ENCODE results near the gene RBM48.

Gene RBM48

DNA sequence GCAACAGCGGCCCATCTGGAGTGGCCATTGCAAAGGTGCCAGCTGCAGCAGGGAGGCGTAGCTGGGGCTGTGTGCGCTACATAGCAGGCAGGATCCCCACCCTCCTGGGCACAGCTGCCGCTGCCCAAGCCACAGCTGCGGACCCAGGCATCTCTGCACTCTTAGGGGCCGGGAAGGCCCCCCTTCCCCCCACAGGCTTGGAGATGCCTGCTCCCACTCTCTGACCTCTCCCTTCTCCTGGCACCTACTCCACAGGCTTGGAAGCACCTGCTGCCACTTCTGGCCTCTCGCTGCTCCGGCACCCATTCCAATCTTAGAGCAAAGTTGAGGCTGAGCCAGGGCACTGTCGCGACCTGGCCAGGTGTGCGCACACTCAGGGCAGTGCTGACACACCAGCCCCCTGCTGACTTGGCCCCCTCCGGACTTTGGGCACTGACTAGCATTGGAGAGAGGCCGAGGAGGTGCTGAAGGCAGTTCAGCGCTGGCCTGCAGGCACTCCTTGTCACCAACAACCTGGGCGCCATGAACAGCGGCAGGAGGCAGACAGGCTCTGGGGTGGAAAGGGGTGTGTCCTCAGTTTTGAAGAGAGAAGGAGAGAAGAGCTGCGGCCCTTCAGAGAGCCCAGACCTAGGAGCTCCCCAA is 18.4 kb downstream of the RBM48 start:
- DNase-seq, result no peak

- DNase-seq, result no peak
These were observed 19.0 kb downstream of the RBM48 start for GRCh38 chr7:92547579-92547978.

- DNase-seq, result no peak
These were observed 21.6 kb downstream of the RBM48 start for GRCh38 chr7:92550194-92550593.

DNA sequence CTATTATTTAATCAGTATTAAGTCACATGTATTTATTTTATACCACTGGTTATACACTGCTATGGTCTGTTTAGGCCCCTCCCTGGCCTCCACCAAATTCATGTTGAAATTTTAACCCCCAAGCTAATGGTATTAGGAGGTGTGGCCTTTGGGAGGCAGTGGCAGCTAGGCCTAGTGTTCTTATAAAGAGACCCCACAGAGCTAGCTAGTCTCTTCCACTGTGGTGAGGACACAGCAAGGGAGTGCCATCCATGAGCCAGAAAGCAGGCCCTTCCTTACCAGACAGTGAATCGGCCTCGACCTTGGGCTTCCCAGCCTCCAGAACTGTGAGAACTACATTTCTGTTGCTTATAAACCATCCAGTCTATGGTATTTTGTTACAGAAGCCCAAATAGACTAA is 28.7 kb downstream of the RBM48 start:
- no peak for DNase-seq

DNA sequence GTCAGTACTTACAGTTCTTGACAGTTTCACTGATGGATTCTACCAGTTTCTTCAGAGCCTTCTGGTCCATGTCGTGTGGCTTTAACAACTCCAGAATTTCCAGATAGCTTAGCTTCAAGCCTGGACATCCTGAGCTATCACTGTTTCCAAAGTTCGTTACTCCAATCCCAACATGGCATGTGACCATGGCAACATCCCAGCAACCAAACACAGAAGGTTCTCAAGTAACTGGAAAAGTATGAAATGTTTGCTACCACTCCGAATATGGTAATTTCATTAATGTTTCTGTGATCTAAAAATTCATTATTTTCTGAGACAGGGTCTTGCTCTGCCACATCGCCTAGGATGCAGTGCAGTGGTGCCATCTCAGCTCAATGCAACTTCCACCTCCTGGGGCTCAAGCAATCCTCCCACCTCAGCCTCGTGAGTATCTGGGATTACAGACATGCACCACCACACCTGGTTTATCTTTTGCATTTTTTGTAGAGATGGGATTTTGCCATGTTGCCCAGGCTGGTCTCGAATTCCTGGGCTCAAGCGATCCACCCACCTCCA is 29.3 kb downstream of the RBM48 start:
- no peak for DNase-seq

DNA sequence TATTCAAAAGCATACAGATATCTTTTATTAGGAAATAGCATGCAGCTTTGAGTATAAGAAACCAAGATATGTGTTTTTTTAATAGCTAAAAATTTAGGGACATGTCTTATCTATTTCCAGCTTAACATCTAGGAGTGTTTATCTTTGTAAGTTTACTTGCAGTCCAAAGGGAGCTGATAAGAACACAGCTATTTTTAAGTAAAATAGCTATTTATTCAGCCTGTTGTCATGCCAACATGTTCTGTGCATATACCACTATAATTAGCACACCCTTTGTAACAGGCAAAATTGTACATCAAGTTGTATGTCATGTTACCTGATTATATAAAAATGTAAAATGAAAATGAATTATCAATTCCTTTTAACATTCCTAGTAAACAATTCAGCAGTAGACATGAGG is 32.0 kb downstream of the RBM48 start:
- no peak for DNase-seq

DNA sequence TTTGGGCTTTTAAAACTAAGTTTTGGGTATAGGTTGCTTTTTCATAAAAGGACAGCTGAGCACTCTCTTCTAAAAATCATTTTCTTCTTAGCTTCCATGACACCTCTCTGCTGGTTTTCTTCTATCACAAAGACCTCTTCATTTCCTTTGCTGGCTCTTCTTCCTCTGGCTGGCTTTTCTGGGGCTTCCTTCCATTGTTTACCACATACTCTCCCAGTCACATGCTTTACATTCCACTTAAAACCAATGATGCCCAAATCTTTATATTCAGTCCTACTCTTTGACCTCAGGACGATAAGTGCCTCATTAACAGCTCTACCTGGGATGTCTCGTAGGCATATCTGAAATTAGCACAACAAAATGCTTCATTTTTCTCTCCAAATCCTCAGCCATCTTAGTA is 34.8 kb downstream of the RBM48 start:
- DNase-seq, result no peak

DNA sequence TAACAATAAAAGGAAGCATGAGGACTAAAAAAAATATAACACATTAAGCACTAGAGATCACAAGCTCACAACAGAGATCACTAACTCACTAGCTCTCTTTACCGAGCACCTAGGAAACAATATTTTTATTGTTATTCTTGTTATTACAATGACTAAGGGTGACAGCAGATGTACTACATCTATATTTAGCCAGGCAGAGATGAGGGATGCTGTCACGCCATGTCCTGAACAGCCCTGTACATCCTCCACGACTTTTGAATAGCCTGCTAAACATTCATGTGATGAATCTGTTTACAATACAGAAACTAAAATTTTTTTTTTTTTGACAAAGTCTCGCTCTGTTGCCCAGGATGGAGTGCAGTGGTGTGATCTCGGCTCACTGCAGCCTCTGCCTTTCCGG is 38.9 kb downstream of the RBM48 start:
- DNase-seq, result no peak

DNA sequence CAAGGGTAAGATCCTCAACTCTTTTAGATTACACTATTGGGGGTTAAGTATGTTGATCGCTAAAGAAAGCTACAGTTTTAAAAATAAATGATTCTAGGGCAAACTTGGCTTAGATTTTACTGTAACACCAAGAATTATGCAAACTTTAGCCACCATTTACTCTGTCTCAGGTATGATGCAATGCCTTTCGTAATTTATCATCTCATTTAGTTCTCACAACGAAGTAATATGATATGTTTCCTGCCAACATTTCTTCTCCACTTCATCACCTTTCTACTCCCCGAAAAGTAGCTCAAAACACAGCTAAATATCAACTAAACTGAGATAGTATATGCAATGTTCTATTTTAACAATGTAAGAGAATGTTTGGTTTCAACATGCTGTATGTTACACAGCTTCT is 40.5 kb downstream of the RBM48 start:
- no peak for DNase-seq

- no peak for DNase-seq
These were observed 47.7 kb downstream of the RBM48 start for GRCh38 chr7:92576296-92576695.

DNA sequence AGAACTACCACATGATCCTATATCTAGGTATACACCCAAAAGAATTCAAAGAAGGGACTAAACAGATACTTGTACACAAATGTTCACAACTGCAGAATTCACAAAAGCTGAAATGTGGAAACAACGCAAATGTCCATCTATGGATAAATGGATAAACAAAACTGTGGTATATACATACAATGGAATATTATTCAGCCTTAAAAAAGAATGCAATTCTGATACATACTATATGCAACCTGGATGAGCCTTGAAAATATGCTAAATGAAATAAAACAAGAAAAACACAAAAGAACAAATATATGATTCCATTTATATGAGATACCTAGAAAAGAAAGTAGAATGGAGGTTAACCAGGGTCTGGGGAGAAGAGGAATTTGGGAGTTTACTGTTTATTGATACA is 54.4 kb downstream of the RBM48 start:
- no peak for DNase-seq

DNA sequence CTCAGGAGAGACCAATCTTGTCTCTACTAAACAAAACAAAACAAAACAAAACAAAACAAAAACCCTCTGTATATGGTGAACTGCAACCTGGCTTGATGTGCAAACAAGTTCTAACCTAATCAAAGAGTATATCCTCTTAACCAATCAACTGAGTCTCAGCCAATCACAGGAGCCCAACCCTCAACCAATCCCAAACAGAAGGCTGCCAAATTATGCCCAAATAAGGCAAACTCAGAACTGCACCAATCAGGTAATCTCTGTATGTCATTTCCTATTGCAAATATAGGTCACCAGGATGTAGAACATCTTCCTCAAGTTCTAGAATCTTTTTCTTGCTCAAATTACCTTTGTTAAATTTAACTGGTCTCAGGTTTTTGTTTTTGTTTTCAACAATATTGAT is 56.4 kb downstream of the RBM48 start:
- no peak for DNase-seq

DNA sequence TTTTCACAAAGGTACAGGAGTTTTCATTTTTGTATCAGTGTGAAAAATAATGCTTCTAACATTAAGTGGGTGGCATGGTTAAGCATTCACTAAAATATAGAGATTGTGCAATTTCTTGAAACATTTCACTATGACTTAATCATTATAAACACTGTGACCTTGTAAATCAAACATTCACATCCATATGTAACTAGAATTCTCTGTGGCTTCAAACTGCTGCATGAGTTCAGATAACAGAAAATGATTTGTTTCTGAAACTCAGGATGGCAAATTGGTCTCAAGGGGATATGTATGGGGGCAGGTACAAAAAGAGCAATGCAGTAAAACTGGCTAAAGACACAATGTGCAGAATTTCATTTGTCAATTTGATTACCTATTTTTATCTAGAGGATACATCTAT is 57.8 kb downstream of the RBM48 start:
- peak; percentile 29 for DNase-seq

DNA sequence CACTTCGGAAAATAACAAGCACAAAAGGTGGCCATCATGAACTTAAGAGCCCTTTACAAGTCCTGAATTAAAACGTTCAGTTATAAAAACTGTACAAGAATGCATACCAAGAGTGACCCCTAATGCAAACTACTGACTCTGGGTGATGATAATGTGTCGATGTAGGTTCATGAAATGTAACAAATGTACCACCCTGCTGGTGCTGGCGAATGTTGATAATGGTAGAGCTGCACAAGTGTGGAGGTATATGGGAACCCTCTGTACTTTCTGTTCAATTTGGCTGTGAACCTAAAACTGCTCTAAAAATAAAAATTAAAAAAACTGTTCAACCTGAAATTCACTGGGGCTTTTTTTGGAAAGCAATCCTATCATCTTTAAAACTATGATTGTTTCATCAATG is 58.2 kb downstream of the RBM48 start:
- DNase-seq, result no peak
